ENCODE measurements around the gene TMEM220.
"Not testable (repeated sequence)": the region's sequence is repeated elsewhere in the genome, so short reads cannot be mapped to it uniquely, and the experiment has no call there.

The TMEM220 gene

GRCh38 chr17:10731408-10731879, 1.6 kb upstream of the TMEM220 start:
- DNase-seq (ENCODE audit: low read depth in 1 of 2, low spot score in 1 of 2) = no peak

GRCh38 chr17:10730247-10730646, 424 bp upstream of the TMEM220 start:
- not testable (repeated sequence) for DNase-seq (ENCODE audit: low read depth in 1 of 2, low spot score in 1 of 2)

GRCh38 chr17:10728331-10728892, 1.4 kb downstream of the TMEM220 start:
- no peak for DNase-seq (ENCODE audit: low read depth in 1 of 2, low spot score in 1 of 2)

GRCh38 chr17:10727192-10727591, 2.6 kb downstream of the TMEM220 start:
- DNase-seq (ENCODE audit: low read depth in 1 of 2, low spot score in 1 of 2) = no peak

GRCh38 chr17:10726196-10726595, 3.6 kb downstream of the TMEM220 start:
- DNase-seq (ENCODE audit: low read depth in 1 of 2, low spot score in 1 of 2) = no peak

- no peak for DNase-seq (ENCODE audit: low read depth in 1 of 2, low spot score in 1 of 2)
Measured at GRCh38 chr17:10725262-10725661, 4.6 kb downstream of the TMEM220 start.

GRCh38 chr17:10724546-10725195, 5.2 kb downstream of the TMEM220 start:
- no peak for DNase-seq (ENCODE audit: low read depth in 1 of 2, low spot score in 1 of 2)

- no peak for DNase-seq (ENCODE audit: low read depth in 1 of 2, low spot score in 1 of 2)
Measured at GRCh38 chr17:10718547-10718946, 11.3 kb downstream of the TMEM220 start.

GRCh38 chr17:10716218-10716617, 13.6 kb downstream of the TMEM220 start:
- DNase-seq (ENCODE audit: low read depth in 1 of 2, low spot score in 1 of 2) = no peak

GRCh38 chr17:10713318-10713717, 16.5 kb downstream of the TMEM220 start:
- no peak for DNase-seq (ENCODE audit: low read depth in 1 of 2, low spot score in 1 of 2)

- no peak for DNase-seq (ENCODE audit: low read depth in 1 of 2, low spot score in 1 of 2)
Measured at GRCh38 chr17:10705727-10706126, 24.1 kb downstream of the TMEM220 start.

- no peak for DNase-seq (ENCODE audit: low read depth in 1 of 2, low spot score in 1 of 2)
Measured at GRCh38 chr17:10702574-10702973, 27.2 kb downstream of the TMEM220 start.

GRCh38 chr17:10699856-10700255, 30.0 kb downstream of the TMEM220 start:
- no peak for DNase-seq (ENCODE audit: low read depth in 1 of 2, low spot score in 1 of 2)

- no peak for DNase-seq (ENCODE audit: low read depth in 1 of 2, low spot score in 1 of 2)
Measured at GRCh38 chr17:10698096-10698818, 31.6 kb downstream of the TMEM220 start.

- peak; percentile 77 to 91 for DNase-seq (ENCODE audit: low read depth in 1 of 2, low spot score in 1 of 2)
Measured at GRCh38 chr17:10697092-10698081, 32.4 kb downstream of the TMEM220 start, which contains the start of the genes ADPRM and SCO1. Gene ADPRM (plus strand): TSS chr17:10697594. CDS start chr17:10704927, 7,333 bp downstream. Gene SCO1 (minus strand): TSS chr17:10697533. CDS start chr17:10697507, 26 bp downstream.

GRCh38 chr17:10695875-10696407, 33.9 kb downstream of the TMEM220 start:
- not testable (repeated sequence) for DNase-seq (ENCODE audit: low read depth in 1 of 2, low spot score in 1 of 2)

GRCh38 chr17:10687499-10687898, 42.3 kb downstream of the TMEM220 start:
- DNase-seq (ENCODE audit: low read depth in 1 of 2, low spot score in 1 of 2) = no peak

- no peak for DNase-seq (ENCODE audit: low read depth in 1 of 2, low spot score in 1 of 2)
Measured at GRCh38 chr17:10683853-10684252, 46.0 kb downstream of the TMEM220 start.

GRCh38 chr17:10681866-10682446, 47.9 kb downstream of the TMEM220 start:
- no peak for DNase-seq (ENCODE audit: low read depth in 1 of 2, low spot score in 1 of 2)

GRCh38 chr17:10674704-10675103, 55.1 kb downstream of the TMEM220 start:
- no peak for DNase-seq (ENCODE audit: low read depth in 1 of 2, low spot score in 1 of 2)
